Mesendoderm (in vitro differentiated cells): ENCODE results near the gene NANOS2.

Experiments
- DNase-seq: peaks from one replicate; pipeline ENCODE4 v3.0.0; 2013
- H2AK5ac ChIP-seq: 2 replicates; pipeline ENCODE4 v1.6.1; 2013; ENCODE audit warnings: low read length, inconsistent platforms
- H2BK120ac ChIP-seq: 2 replicates; pipeline ENCODE4 v1.6.1; 2013; ENCODE audit warnings: low read depth, mild to moderate bottlenecking, low read length, moderate library complexity, mixed read lengths
- H2BK15ac ChIP-seq: replicated peaks from 2 replicates; pipeline ENCODE4 v1.6.1; 2013; ENCODE audit warnings: low read depth, mild to moderate bottlenecking, moderate library complexity
- H2BK5ac ChIP-seq: 2 replicates; pipeline ENCODE4 v1.6.1; 2013; ENCODE audit warnings: low read length, inconsistent platforms
- H3K18ac ChIP-seq: 2 replicates; pipeline ENCODE4 v1.6.1; 2013; ENCODE audit warnings: mild to moderate bottlenecking, low read length, mixed read lengths
- H3K23ac ChIP-seq: one replicate; pipeline ENCODE4 v1.6.1; 2013; ENCODE audit warnings: low read length
- H3K27ac ChIP-seq: 2 replicates; pipeline ENCODE4 v1.5.1; 2013; ENCODE audit warnings: low read depth, mild to moderate bottlenecking, inconsistent platforms, low read length, moderate library complexity
- H3K27me3 ChIP-seq: 2 replicates; pipeline ENCODE4 v1.6.1; 2013; ENCODE audit warnings: low read length, control low read depth, mild to moderate bottlenecking, inconsistent platforms; ENCODE audit not compliant: insufficient read depth, poor library complexity
- H3K36me3 ChIP-seq: 2 replicates; pipeline ENCODE4 v1.6.1; 2013; ENCODE audit warnings: low read length, inconsistent platforms; ENCODE audit not compliant: control insufficient read depth, insufficient read depth
- H3K4ac ChIP-seq: one replicate; pipeline ENCODE4 v1.6.1; 2013; ENCODE audit warnings: low read depth, mild to moderate bottlenecking, low read length, moderate library complexity
- H3K4me1 ChIP-seq: 2 replicates; pipeline ENCODE4 v1.6.1; 2013; ENCODE audit warnings: low read depth, low read length, inconsistent platforms; ENCODE audit not compliant: control insufficient read depth
- H3K4me2 ChIP-seq: 2 replicates; pipeline ENCODE4 v1.6.1; 2013; ENCODE audit warnings: low read length
- H3K4me3 ChIP-seq: 2 replicates; pipeline ENCODE4 v1.5.1; 2013; ENCODE audit warnings: mild to moderate bottlenecking, low read length
- H3K56ac ChIP-seq: one replicate; pipeline ENCODE4 v1.6.1; 2013; ENCODE audit warnings: low read length
- H3K79me1 ChIP-seq: 2 replicates; pipeline ENCODE4 v1.6.1; 2013; ENCODE audit warnings: low read length, inconsistent platforms
- H3K79me2 ChIP-seq: 2 replicates; pipeline ENCODE4 v1.6.1; 2013; ENCODE audit warnings: mild to moderate bottlenecking, low read length; ENCODE audit not compliant: control insufficient read depth, insufficient read depth
- H3K9ac ChIP-seq: 2 replicates; pipeline ENCODE4 v1.6.1; 2013; ENCODE audit warnings: low read length, inconsistent platforms
- H4K5ac ChIP-seq: one replicate; pipeline ENCODE4 v1.6.1; 2013; ENCODE audit warnings: low read length
- H4K8ac ChIP-seq: one replicate; pipeline ENCODE4 v1.6.1; 2013; ENCODE audit warnings: low read depth, mild to moderate bottlenecking, control low read depth, low read length, moderate library complexity
- WGBS: extraction: QIAGEN DNeasy Blood & Tissue Kit; methylation state at CpG from one replicate; pipeline ENCODE4 v1.1.7; 2013; ENCODE audit warnings: low lambda C conversion rate, missing lambda C conversion rate; ENCODE audit not compliant: insufficient coverage; ENCODE audit errors: extremely low coverage; 5-methylcytosine and 5-hydroxymethylcytosine counted together

NANOS2 gene

DNA sequence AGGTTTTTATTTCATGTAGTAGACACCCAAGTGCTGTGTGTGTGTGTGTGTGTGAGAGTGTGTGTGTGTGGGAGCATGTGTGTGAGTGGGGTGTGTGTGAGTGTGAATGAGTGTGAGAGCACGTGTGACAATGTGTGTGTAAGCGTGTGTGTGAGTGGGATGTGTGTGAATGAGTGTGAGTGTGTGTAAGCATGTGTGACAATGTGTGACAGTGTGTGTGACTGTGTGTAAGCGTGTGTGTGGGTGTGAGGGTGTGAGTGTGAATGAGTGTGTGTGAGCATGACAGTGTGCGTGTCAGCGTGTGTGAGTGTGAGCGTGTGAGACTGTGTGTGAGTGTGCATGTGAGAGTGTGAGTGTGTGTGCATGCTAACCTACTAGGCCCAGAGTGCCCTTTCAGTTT, 43.7 kb upstream of the NANOS2 start:
- Histone ChIP-seq H3K9ac (no peak overlapping the region), H3K79me2 (no peaks in the 10 kb centered on the region), H2BK5ac (no peak overlapping the region), H4K5ac (no peak overlapping the region), H3K4ac (no peak overlapping the region), H3K4me1 (no peaks in the 10 kb centered on the region), H3K4me2 (no peak overlapping the region), H3K18ac (no peak overlapping the region), H3K4me3 (no peak overlapping the region), H4K8ac (no peak overlapping the region), H2BK120ac (no peak overlapping the region), H3K27ac (no peak overlapping the region), H3K23ac (no peak overlapping the region), H2AK5ac (no peak overlapping the region), H3K36me3 (no peaks in the 10 kb centered on the region), H3K27me3 (no peaks in the 10 kb centered on the region), H2BK15ac (no peak overlapping the region), H3K56ac (peak overlapping the region; percentile 42), H3K79me1 (no peaks in the 10 kb centered on the region)
- 100% methylated on average over 3 of the region's 6 CpGs for WGBS
- DNase-seq = no peak

DNA sequence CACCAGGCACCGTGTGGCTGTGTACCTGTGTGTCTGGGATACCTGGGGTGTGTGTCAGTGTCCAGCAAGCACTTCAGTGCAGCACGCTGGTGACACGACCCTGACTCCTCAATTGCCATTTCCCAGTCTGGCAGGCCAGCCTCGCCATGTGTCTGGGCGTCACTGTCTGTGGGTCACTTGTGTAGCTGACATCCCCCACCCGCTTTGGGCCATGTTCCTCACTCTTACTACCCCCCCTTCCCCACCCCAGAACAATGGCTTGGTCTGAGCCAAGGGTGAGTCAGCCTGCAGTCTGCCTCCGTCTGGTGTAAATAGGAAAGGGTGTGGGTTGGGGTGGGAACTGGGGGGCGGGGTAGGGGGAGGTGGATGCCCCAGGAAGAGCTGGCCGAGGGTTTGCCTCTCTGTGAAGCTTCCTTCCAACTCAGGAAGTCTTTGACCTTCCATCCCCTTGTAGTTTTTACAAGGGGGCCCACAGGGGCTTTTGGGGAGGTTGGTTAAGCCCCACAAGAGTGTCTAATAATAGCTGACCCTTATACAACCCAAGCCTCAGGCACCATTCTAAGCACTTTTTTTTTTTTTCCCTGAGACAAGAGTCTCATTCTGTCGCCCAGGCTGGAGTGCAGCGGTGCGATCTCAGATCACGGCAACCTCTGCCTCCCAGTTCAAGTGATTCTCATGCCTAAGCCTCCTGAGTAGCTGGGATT, 41.5 kb upstream of the NANOS2 start:
- Histone ChIP-seq H3K79me2 (no peaks in the 10 kb centered on the region), H3K27ac (no peak overlapping the region), H4K8ac (no peak overlapping the region), H2BK120ac (no peak overlapping the region), H2BK15ac (no peak overlapping the region), H3K18ac (no peak overlapping the region), H3K4me3 (no peak overlapping the region), H3K36me3 (no peaks in the 10 kb centered on the region), H2AK5ac (no peak overlapping the region), H3K4me2 (no peak overlapping the region), H3K9ac (no peak overlapping the region), H4K5ac (no peak overlapping the region), H3K23ac (no peak overlapping the region), H3K79me1 (no peaks in the 10 kb centered on the region), H2BK5ac (no peak overlapping the region), H3K56ac (no peak overlapping the region), H3K4ac (no peak overlapping the region), H3K4me1 (no peaks in the 10 kb centered on the region), H3K27me3 (no peaks in the 10 kb centered on the region)
- no CpG with 5 or more reads among the region's 13 CpGs for WGBS
- peak; percentile 42 for DNase-seq

GRCh38 chr19:45954156-45954555, 39.6 kb upstream of the NANOS2 start:
- Histone ChIP-seq H3K18ac (no peak overlapping the region), H3K4me2 (no peak overlapping the region), H3K23ac (no peak overlapping the region), H2AK5ac (no peak overlapping the region), H3K56ac (no peak overlapping the region), H3K79me2 (no peaks in the 10 kb centered on the region), H3K4ac (no peak overlapping the region), H2BK120ac (no peak overlapping the region), H2BK5ac (no peak overlapping the region), H4K8ac (no peak overlapping the region), H3K79me1 (no peaks in the 10 kb centered on the region), H3K9ac (no peak overlapping the region), H3K4me1 (no peaks in the 10 kb centered on the region), H4K5ac (no peak overlapping the region), H3K36me3 (no peaks in the 10 kb centered on the region), H2BK15ac (no peak overlapping the region), H3K27me3 (no peaks in the 10 kb centered on the region), H3K4me3 (no peak overlapping the region), H3K27ac (no peak overlapping the region)
- DNase-seq = peak; percentile 33
- WGBS = no CpG with 5 or more reads among the region's 9 CpGs

- Histone ChIP-seq H3K27me3 (no peaks in the 10 kb centered on the region), H3K23ac (no peak overlapping the region), H2BK120ac (no peak overlapping the region), H3K4me2 (no peak overlapping the region), H3K4ac (no peak overlapping the region), H3K4me1 (no peaks in the 10 kb centered on the region), H2BK15ac (no peak overlapping the region), H2AK5ac (no peak overlapping the region), H3K9ac (no peak overlapping the region), H3K18ac (no peak overlapping the region), H4K5ac (no peak overlapping the region), H2BK5ac (no peak overlapping the region), H3K27ac (no peak overlapping the region), H3K79me2 (no peaks in the 10 kb centered on the region), H3K36me3 (no peaks in the 10 kb centered on the region), H4K8ac (no peak overlapping the region), H3K79me1 (no peaks in the 10 kb centered on the region), H3K4me3 (no peak overlapping the region), H3K56ac (no peak overlapping the region)
- WGBS = no CpG with 5 or more reads among the region's 8 CpGs
- DNase-seq = no peak
Measured at GRCh38 chr19:45953676-45954075, 39.1 kb upstream of the NANOS2 start.

DNA sequence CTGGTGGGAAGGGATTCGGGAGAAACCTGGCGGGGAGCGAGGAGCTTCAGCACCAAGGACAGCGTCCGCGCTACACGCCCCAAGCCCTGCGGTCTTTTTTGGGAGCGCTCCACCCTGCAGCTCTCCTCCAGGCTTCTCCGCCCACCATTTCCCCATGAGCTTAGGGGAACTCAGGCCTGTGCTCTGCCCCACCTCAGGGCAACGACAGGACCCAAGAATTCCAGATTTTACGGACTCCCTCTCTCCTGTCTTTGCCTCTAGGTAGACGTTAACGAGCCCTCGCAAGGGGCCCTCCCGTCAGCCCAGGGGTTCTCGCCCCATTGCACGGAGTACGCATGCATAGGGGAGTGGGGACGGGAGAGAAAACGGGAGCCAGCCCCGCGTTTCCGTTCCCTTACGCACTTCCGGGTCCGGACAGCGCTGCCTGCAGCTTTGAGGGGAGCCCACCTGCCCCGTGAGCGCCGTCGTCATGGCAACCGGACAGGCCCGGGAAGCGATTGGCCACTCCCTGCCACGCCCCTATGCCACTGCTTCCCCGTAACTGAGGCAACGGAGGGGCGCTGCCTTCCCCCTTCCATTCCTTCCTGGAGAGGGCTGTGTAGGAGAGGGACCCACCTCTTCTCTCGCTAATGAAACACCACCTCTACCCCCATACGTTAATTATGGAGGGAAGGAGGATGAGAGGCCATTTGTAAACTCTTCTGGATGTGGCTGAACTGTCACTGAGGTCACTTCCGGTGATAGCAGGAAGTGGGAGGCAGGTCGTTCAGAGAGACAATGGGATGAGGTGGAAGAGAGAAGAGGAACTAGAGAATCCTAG, 38.3 kb upstream of the NANOS2 start:
- no peak overlapping the region for H3K27ac ChIP-seq
- WGBS = no CpG with 5 or more reads among the region's 43 CpGs
- H3K4ac ChIP-seq = no peak overlapping the region
- no peak overlapping the region for H3K23ac ChIP-seq
- no peaks in the 10 kb centered on the region for H3K4me1 ChIP-seq
- no peaks in the 10 kb centered on the region for H3K36me3 ChIP-seq
- H3K79me1 ChIP-seq = no peaks in the 10 kb centered on the region
- H3K4me2 ChIP-seq = peak overlapping the region; percentile 88
- DNase-seq = peak; percentile 94
- no peak overlapping the region for H2BK15ac ChIP-seq
- H3K9ac ChIP-seq = peak overlapping the region; percentile 33
- H2BK120ac ChIP-seq = no peak overlapping the region
- H2AK5ac ChIP-seq = no peak overlapping the region
- H3K18ac ChIP-seq = no peak overlapping the region
- no peaks in the 10 kb centered on the region for H3K27me3 ChIP-seq
- peak overlapping the region; percentile 67 for H3K56ac ChIP-seq
- H4K8ac ChIP-seq = no peak overlapping the region
- H4K5ac ChIP-seq = no peak overlapping the region
- no peak overlapping the region for H2BK5ac ChIP-seq
- peak overlapping the region; percentile 63 for H3K4me3 ChIP-seq
- H3K79me2 ChIP-seq = no peaks in the 10 kb centered on the region
